ENCODE results near the gene ENO3.

The ENO3 gene

DNA sequence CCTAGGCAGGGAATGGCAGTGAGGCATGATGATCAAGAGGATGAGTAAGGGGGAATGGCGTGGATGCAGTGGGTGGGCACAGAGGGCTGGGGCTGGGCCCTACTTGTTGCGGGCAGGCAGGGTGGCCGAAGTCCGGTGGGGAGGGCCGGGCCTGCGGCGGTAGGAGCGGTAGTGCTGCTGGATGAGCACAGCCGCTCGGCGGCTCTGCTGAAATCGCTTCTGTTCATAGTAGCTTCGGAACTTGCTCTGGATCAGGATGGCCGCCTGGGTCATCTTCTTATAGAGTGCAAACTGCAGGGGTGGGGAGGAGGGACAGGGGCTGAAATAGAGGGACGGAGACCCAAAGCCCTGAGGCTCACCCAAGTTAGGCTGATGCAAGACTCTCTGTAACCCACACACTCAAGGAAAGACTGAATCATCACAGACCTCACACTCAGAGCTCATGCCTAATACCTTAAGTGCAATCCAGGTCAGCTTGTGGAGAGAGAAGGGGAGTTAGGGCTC, 18.2 kb downstream of the ENO3 start:
- ChIA-PET POLR2A (ENCODE audit: low non-redundant PET) (interaction anchor here (0.6 to 2.0 kb wide), 4 partner anchors 9 to 24 kb away, joined by 3 to 10 read pairs (median 4); partner anchors contain the start of genes CAMTA2 and PFN1), CTCF (interaction anchor here (0.9 to 1.4 kb wide), 2 partner anchors 11 to 57 kb away, joined by 3 to 5 read pairs; no protein-coding TSS in a partner anchor)
- peak overlapping the region; percentile 98 for H3K27ac ChIP-seq
- no peak for TF ChIP-seq CTCF (conservative IDR thresholded peaks at IDR 0.05; ENCODE audit: low read depth)
- peak; percentile 78 for DNase-seq (ENCODE audit: low spot score)

- no peak for DNase-seq (ENCODE audit: low spot score)
- ChIA-PET POLR2A (ENCODE audit: low non-redundant PET) (interaction anchor here (1.5 to 2.0 kb wide), 2 partner anchors 17 to 24 kb away, joined by 3 to 10 read pairs; partner anchors contain the start of gene CAMTA2), CTCF (interaction anchor here (0.6 kb wide), 1 partner anchor 214 kb away, joined by 4 read pairs; no protein-coding TSS in a partner anchor)
- no peak for TF ChIP-seq CTCF (conservative IDR thresholded peaks at IDR 0.05; ENCODE audit: low read depth)
- peak overlapping the region; percentile 98 for H3K27ac ChIP-seq
Observed at GRCh38 chr17:4969551-4970173, 18.7 kb downstream of the ENO3 start.

DNA sequence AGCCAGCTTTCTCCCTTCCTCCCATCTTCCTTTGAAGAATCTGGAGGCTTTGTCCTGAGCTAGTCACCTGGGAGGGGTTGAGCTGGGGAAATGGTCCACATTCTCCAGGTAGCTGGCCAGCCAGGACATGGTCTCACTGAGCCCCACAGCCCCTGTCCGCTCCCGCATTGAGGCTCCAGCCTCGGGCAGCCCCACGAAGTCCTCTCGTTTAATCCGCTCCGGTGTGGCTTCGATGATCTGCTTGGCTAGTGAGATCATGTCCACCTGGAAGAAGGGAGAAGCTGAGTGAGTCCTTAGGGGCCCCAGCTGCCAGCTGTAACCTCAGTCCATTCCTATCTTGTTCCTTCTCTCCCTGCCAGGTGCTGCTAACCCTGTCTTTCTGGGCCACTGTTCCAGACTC, 19.4 kb downstream of the ENO3 start:
- CTCF ChIA-PET, result interaction anchor here (0.6 kb wide), 1 partner anchor 215 kb away, joined by 4 read pairs; no protein-coding TSS in a partner anchor
- no peak for DNase-seq (ENCODE audit: low spot score)
- TF ChIP-seq CTCF (conservative IDR thresholded peaks at IDR 0.05; ENCODE audit: low read depth), result no peak
- POLR2A ChIA-PET (ENCODE audit: low non-redundant PET), result interaction anchor here (2.0 kb wide), 1 partner anchor 17 kb away, joined by 10 read pairs; the partner anchor contains the start of gene CAMTA2
- H3K27ac ChIP-seq, result peak overlapping the region; percentile 98

GRCh38 chr17:4971826-4972225, 20.9 kb downstream of the ENO3 start:
- no peak for DNase-seq (ENCODE audit: low spot score)
- peak overlapping the region; percentile 31 for H3K27ac ChIP-seq
- POLR2A ChIA-PET (ENCODE audit: low non-redundant PET), result interaction anchor here (0.7 to 0.8 kb wide), 2 partner anchors 28 to 30 kb away, joined by 3 to 16 read pairs; no protein-coding TSS in a partner anchor
- CTCF ChIA-PET, result interaction anchor here (0.6 kb wide), 1 partner anchor 9 kb away, joined by 3 read pairs; no protein-coding TSS in a partner anchor
- TF ChIP-seq CTCF (conservative IDR thresholded peaks at IDR 0.05; ENCODE audit: low read depth), result no peak

DNA sequence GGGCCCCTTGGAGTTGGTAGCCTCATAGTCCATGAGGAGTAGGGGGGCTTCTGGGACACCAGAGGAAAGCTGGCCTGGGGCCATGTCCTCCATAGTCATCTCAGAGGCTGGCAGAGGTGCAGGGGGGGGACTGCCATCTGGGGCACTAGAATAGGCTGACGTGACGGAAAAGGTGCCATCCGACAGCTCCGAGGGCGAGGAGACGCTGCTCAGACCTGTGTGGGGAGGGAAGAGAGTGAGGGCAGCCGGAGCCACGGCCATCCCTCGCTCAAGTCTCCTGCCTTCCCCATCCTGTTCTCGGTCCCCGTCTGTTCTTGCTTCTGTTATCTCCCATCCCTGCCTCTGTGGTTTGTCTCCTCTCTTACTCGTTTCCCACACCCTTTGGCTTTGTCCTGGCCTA, 21.4 kb downstream of the ENO3 start:
- no peak for TF ChIP-seq CTCF (conservative IDR thresholded peaks at IDR 0.05; ENCODE audit: low read depth)
- CTCF ChIA-PET, result interaction anchor here (0.6 kb wide), 1 partner anchor 9 kb away, joined by 3 read pairs; no protein-coding TSS in a partner anchor
- POLR2A ChIA-PET (ENCODE audit: low non-redundant PET), result no interaction called here
- no peak for DNase-seq (ENCODE audit: low spot score)
- peak overlapping the region; percentile 31 for H3K27ac ChIP-seq

DNA sequence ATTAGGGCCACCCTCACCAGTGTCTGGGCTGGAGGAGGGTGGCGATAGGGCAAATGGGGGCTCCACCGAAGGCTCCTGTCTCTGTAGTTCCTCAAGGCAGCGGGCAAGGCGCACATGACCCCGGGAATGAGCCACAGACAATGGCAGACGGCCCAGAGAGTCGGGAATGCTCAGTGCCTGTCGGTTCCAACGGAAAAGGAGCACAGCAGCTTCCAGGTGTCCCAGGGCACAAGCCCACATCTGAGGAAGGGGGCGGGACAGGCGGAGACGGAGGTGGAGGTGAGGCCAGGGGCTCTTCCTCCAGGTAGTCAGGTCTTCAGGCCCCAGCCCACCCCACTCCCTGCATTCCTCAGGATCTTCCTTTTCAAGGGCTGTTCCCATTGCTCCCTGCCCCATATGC, 21.8 kb downstream of the ENO3 start:
- CTCF ChIA-PET, result interaction anchor here (0.7 kb wide), 1 partner anchor 56 kb away, joined by 4 read pairs; no protein-coding TSS in a partner anchor
- TF ChIP-seq CTCF (conservative IDR thresholded peaks at IDR 0.05; ENCODE audit: low read depth), result no peak
- no peak for DNase-seq (ENCODE audit: low spot score)
- POLR2A ChIA-PET (ENCODE audit: low non-redundant PET), result no interaction called here
- H3K27ac ChIP-seq, result peak overlapping the region; percentile 31
